HG03432 (cell line): ENCODE measurements around the gene OR2M2.

Source experiments
- ATAC-seq: cut with Tn5 transposase; IDR thresholded peaks from one replicate; pipeline ENCODE4 v1.9.1; 2021; ENCODE audit warnings: mild to moderate bottlenecking, moderate library complexity; ENCODE audit not compliant: unreplicated experiment

The OR2M2 gene, protein sequence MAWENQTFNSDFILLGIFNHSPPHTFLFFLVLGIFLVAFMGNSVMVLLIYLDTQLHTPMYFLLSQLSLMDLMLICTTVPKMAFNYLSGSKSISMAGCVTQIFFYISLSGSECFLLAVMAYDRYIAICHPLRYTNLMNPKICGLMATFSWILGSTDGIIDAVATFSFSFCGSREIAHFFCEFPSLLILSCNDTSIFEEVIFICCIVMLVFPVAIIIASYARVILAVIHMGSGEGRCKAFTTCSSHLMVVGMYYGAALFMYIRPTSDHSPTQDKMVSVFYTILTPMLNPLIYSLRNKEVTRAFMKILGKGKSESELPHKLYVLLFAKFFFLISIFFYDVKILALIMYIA

GRCh38 chr1:248174521-248174920, at the start of gene OR2M2:
Gene OR2M2, plus strand, starts transcription at chr1:248174821. Its CDS starts 5,165 bp downstream, at chr1:248179986.
- ATAC-seq, result no peak

DNA sequence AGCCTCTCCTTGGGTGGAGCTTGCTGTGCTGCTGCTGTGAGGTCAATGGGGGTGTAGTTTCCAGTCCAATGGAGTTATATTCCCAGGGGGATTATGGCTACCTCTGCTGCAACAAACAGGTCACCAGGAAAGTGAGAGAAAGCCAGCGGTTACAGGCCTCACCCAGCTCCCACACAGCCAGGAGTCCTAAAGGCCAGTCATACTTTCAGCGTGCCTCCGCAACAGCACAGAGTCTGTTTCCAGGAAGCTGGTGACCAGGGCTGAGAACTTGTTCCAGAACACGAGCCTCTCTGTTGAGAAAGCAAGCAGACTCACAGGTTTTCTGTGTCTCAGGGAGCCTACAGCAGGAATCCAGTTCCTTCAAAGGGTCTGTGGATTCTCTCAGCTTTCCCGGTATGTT, 47.0 kb upstream of the OR2M2 start:
- ATAC-seq, result no peak

- no peak for ATAC-seq
These were observed 37.8 kb upstream of the OR2M2 start for GRCh38 chr1:248136811-248137210.

- no peak for ATAC-seq
These were observed 33.8 kb upstream of the OR2M2 start for GRCh38 chr1:248140846-248141245.

GRCh38 chr1:248143311-248143710, 31.3 kb upstream of the OR2M2 start:
- ATAC-seq, result no peak

DNA sequence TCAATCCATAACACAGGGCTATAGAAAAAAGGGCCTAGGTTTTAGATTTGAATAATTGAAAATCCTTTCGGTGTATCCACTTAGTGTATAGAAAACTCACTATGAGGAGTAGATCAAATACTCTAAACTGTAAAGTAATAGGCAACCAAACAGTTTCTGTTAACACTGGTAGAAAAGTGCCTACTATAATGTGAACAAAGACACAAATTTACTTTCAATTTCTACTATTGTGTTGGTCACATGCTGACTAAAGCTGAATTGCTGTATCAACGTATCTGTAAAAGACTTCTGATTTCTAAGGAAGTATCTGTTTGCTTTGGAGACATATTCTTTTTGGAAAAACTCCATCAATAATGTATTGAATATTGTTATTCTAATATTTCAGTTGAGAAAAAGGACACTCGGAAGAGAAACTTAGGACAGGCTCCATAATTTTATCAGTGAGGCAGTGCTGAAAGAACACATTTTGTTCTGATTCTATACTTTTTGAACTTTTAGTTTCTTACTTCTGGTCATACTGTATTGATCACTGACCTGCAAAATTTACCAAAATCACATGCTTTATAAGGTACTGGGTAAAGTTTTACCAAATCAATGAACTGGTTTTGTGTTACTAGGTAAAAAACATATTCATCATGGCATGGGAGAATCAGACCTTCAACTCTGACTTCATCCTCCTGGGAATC, 30.0 kb upstream of the OR2M2 start, which contains the start of gene OR2M5:
TSS of gene OR2M5 (plus strand) at position 636 of the 686 bp plus-strand sequence. CDS start at position 636, 0 bp downstream.
- no peak for ATAC-seq

GRCh38 chr1:248152056-248152827, 22.4 kb upstream of the OR2M2 start:
- no peak for ATAC-seq

DNA sequence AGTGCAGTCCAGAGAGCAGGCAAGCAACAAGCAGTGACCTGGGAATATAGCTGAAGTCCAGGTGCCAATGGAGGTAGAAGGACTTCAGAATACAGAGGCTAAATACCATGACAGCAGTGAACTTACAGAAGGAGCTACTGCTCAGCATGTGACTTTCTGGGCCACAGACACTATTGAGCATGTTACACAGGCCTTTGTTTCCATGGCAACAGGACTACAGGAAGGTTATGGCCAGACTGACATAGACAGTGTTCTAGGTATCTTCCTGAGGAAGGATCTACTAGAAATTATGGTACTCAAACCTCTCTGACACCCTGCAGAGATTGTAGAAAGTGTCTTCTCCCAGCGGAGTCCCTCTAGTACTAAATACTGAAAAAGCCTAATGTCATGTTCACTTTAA, 18.7 kb upstream of the OR2M2 start:
- no peak for ATAC-seq

DNA sequence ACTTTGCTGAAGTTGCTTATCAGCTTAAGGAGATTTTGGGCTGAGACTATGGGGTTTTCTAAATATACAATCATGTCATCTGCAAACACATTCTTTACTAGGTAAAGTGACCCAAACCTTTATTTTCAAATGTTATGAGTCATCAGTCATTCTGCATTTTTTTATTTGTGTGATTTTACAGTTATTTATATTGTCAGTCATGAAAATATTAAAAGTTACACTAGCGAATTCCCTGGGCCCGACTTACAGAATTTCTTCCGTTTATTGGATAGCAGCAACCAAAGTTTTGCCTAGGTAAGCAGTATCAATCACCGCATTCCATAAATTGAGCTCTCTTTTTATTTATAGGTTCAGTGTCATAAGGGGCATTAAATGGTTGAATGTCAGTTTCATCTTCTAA, 15.9 kb upstream of the OR2M2 start:
- no peak for ATAC-seq

DNA sequence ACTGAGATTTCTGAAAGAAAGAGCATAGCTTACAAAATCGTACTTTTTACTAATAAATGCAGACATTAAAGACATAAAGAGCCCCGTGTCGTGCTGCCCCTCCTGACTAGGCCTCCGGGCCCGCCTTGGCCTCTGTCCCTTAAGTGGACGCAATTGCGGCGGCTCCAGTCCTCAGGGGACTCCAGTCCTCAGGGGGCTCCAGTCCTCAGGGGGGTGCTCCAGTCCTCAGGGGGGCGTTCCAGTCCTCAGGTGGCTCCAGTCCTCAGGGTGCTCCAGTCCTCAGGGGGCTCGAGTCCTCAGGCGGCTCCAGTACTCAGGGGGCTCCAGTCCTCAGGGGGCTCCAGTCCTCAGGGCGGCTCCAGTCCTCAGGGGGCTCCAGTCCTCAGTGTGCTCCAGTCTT, 10.6 kb upstream of the OR2M2 start:
- ATAC-seq, result no peak

GRCh38 chr1:248165186-248165585, 9.4 kb upstream of the OR2M2 start:
- no peak for ATAC-seq

DNA sequence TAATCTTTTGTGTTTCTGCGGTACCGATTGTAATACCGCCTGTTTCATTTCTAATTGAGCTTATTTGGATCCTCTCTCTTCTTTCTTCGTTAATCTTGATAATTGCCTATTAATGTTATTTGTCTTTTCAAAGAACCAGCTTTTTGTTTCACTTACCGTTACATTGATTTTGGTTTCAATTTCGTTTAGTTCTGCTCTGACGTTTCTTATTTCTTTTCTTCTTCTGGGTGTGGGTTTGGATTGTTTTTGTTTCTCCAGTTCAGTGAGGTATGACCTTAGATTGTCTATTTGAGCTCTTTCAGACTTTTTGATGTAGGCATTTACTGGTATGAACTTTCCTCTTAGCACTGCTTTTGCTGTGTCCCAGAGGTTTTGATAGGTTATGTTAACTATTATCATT, 9.4 kb downstream of the OR2M2 start:
- no peak for ATAC-seq

DNA sequence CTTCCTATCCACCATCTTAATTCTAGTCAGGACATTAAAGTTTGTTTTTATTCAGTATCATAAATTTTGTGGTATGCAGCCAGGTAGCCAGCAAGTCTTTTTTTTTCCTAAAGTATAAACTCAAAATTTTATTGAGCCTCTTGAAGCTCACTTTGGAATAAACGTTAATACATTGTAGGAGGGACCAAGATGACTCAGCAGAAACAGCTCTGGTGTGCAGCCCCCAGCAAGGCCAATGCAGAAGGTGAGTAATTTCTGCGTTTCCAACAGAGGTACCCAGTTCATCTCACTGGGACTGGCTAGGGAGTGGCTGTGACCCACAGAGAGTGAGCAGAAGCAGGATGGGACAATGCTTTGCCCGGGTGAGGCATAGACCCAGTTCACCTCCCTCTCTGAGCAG, 12.7 kb downstream of the OR2M2 start:
- ATAC-seq, result no peak

DNA sequence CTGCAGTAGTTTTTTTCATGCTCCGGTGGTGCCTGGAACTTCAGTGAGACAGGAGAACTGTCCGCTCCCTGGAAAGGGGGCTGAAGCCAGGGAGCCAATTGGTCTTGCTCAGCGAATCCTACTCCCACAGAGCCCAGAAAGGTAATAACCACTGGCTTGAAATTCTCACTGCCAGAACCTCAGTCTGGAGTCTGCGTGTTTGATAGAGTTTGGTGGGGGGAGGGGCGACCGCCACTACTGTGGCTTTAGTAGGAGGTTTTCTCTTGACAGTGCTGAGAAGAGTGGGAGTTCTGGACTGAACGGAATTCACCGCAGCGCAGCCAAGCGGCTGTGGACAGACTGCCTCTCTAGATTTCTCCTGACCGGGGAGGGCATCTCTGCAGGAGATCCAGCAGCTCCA, 14.4 kb downstream of the OR2M2 start:
- ATAC-seq, result no peak

GRCh38 chr1:248194117-248194516, 19.5 kb downstream of the OR2M2 start:
- no peak for ATAC-seq

GRCh38 chr1:248196965-248197364, 22.3 kb downstream of the OR2M2 start, which contains the start of gene OR2M3:
Gene OR2M3, plus strand, starts transcription at chr1:248197265. Its CDS starts 5,803 bp downstream, at chr1:248203068.
- ATAC-seq, result no peak

GRCh38 chr1:248215880-248216279, 41.3 kb downstream of the OR2M2 start:
- ATAC-seq, result no peak

DNA sequence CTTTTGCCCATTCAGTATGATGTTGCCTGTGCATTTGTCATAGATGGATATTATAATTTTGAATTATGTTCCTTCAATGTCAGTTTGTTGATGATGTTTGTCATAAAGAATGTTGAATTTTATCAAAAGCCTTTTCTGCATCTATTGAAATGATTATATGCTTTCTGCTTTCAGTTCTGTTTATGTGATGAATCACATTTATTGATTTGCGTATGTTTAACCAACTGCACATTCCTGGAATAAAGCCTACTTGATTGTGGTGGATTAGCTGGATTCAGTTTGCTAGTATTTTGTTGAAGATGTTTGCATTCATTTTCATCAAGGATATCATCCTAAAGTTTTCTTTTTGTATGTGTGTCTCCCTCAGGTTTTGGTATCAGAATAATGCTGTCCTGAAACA, 50.9 kb downstream of the OR2M2 start:
- ATAC-seq, result no peak

- ATAC-seq, result no peak
These were observed 54.8 kb downstream of the OR2M2 start for GRCh38 chr1:248229360-248229908.
